ENCODE results near the gene ASAP3.

DNA sequence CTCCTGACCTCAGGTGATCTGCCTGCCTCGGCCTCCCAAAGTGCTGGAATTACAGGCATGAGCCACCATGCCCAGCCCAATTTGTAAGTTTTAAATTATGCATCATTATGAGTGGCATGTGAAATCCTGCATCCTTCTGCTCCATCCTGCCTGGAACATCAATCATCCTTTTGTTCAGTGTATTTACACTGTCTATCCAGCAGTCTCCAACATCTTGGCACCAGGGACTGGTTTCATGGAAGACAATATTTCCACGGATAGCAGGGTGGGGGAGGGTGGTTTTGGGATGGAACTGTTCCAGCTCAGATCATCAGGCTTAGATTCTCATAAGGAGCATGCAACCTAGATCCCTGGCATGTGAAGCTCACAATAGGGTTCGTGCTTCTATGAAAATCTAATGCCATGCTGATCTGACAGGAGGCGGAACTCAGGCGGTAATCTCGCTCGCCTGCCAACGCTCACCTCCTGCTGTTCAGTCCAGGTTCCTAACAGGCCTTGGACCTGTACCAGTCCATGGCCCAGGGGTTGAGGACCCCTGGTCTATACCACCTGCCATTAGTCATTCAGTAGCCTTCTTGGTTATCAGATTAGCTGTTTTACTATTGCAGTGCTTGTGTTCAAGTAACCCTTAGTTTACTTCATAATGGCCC, 37.2 kb downstream of the ASAP3 start:
- TF ChIP-seq, protein P1, sequence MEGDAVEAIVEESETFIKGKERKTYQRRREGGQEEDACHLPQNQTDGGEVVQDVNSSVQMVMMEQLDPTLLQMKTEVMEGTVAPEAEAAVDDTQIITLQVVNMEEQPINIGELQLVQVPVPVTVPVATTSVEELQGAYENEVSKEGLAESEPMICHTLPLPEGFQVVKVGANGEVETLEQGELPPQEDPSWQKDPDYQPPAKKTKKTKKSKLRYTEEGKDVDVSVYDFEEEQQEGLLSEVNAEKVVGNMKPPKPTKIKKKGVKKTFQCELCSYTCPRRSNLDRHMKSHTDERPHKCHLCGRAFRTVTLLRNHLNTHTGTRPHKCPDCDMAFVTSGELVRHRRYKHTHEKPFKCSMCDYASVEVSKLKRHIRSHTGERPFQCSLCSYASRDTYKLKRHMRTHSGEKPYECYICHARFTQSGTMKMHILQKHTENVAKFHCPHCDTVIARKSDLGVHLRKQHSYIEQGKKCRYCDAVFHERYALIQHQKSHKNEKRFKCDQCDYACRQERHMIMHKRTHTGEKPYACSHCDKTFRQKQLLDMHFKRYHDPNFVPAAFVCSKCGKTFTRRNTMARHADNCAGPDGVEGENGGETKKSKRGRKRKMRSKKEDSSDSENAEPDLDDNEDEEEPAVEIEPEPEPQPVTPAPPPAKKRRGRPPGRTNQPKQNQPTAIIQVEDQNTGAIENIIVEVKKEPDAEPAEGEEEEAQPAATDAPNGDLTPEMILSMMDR (IDR thresholded peaks at IDR 0.05; ENCODE audit: insufficient read depth, low read length, poor library complexity, severe bottlenecking): no peak
- TF ChIP-seq EZH2phosphoT487 (conservative IDR thresholded peaks at IDR 0.05; ENCODE audit: low read length): no peak

Data from SU-DHL-6 (cell line).